ENCODE data around the gene PELI1.
A peak's percentile ranks its signal among the peaks of the same experiment; 100 is the strongest.

The PELI1 gene

DNA sequence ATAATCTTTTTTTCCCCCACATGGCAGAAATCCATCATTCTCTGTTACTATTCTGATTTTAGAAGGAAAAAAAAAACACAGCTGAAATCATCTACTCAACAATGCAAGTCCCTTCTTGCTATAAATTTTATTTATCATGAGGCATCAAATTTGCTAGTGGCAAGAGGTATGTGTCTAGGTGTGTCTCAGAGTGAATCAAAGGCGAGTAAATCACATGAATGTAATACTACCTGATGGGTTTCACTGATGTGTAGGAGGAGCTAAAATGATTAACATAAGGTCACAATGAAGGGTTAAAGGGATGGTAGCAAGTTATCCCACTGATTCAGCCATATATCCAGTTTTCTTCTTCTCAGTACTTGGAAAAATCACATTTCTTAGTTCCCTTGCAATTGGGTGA lies 24.5 kb upstream of the PELI1 start:
- TF ChIP-seq POLR2A (IDR thresholded peaks at IDR 0.05; ENCODE audit: low read depth, low read length) = no peak
- DNase-seq (ENCODE audit: insufficient read length, low spot score) = no peak
- no peak for FAIRE-seq

DNA sequence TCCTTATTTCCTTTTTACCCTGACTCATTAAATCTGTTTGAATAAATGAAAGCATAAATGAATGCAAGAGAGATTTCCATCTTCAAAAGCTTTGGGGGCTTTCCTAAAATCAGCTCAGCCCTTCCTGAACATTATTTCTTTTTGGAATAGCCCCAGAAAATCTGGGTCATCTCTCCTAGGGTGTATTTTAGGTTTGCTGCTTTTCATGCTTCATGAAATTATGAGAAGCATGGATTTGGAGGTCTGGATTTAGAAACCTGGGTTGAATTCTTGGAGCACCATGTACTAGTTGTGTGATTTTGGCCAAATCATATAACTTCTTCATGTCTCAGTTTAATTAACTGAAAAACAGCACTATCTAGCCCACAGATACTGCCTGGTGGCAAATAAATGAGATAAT lies 24.0 kb upstream of the PELI1 start:
- DNase-seq (ENCODE audit: insufficient read length, low spot score) = no peak
- FAIRE-seq = no peak
- TF ChIP-seq POLR2A (IDR thresholded peaks at IDR 0.05; ENCODE audit: low read depth, low read length) = no peak

DNA sequence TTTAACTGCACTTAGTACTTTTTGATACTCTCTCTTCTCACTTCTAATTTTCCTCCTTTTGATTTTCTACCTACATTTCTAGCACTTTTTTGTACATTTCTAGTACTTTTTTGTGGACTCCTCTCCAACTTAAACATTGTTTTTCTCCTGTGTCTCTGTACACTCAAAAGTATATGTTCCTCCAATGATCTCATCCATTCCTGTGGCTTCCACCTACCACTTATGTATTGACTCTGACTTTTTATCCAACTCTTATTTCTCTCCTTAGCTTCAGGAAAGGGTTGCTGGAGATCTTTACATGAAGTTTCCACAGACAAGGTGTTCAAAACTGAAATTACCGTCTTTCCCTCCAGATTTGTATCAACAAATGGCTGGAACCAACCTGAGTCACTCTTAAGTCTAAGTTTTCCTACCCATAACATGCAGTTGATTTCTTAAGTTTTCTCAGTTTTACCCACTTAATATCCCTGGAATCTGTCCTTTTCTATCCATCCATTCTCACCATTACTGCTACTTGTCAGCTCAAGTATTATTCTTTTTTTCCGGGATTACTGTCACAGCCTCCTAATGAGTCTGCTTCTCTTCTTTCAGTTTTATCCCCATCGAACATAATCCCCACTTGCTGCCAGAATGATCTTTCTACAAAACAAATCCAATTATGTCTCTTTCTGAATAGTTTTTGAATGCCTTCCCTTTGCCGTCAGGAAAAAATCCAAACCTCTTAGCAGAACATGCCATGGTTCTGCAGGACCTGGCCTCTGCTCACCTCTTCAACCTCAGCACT lies 22.6 kb upstream of the PELI1 start:
- TF ChIP-seq POLR2A (IDR thresholded peaks at IDR 0.05; ENCODE audit: low read depth, low read length) = no peak
- FAIRE-seq (no peak), DNase-seq (ENCODE audit: insufficient read length, low spot score) (no peak)

DNA sequence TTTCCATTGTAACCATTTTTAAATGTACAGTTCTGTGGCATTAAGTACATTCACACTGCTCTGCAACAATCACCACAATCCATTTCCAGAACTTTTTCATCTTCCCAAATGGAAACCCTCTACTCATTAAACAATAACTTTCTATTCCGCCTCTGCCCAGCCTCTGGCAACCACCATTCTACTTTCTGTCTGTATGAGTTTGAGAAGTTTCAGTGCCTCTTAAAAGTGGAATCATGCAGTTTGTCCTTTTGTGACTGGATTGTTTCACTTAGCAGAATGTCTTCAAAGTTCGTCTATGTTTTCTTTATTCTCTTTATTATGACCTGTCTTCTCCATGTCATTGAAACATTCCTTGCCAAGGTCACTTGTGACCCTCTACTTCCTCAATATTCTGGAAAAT lies 22.0 kb upstream of the PELI1 start:
- FAIRE-seq = no peak
- no peak for DNase-seq (ENCODE audit: insufficient read length, low spot score)

DNA sequence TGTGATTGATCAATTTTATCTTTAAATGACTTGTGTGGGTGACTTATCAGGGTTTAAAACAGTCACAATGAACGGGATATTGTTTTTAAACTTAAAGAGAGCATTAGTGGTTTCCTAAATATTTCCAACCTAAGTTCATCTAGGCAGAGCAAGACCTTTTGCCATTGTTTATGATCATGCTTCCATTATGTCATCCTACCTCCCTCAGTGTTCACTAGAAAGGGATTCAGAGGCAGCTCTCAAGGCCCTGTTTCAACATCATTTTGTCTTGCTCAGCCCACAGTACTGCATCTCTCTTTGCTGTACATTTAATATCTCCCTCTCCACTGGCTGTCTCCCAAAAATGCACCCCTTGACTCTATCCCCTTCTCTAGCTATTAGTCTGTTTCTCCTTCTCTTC lies 21.5 kb upstream of the PELI1 start:
- peak; percentile 11 for FAIRE-seq
- DNase-seq (ENCODE audit: insufficient read length, low spot score) = no peak
- TF ChIP-seq POLR2A (IDR thresholded peaks at IDR 0.05; ENCODE audit: low read depth, low read length) = no peak

More for the DNA sequence above, 22.0 kb upstream of the PELI1 start:
- TF ChIP-seq POLR2A (IDR thresholded peaks at IDR 0.05; ENCODE audit: low read depth, low read length) = no peak

GRCh38 chr2:64164629-64165028 lies 20.4 kb upstream of the PELI1 start:
- TF ChIP-seq POLR2A (IDR thresholded peaks at IDR 0.05; ENCODE audit: low read depth, low read length) = no peak
- no peak for FAIRE-seq
- DNase-seq (ENCODE audit: insufficient read length, low spot score) = no peak

DNA sequence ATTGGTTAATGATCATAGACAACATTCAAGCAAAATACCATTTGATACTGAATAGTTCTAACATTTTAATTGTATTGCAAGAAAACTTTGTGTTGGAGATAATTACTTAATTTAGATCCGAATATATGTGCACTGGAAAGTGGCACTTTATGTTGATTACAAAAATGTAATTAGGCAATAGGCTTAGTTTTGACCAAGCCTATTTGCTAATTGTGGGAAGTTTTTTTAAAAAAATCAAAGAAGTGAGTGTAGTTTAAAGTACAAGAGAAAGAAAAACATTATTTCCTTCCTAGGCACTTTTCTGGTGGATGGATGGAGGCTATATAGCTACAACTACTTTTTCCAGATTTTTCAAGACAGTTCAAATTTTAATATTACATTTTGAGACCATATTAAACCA lies 18.3 kb upstream of the PELI1 start:
- TF ChIP-seq POLR2A (IDR thresholded peaks at IDR 0.05; ENCODE audit: low read depth, low read length) = no peak
- FAIRE-seq (no peak), DNase-seq (ENCODE audit: insufficient read length, low spot score) (no peak)

DNA sequence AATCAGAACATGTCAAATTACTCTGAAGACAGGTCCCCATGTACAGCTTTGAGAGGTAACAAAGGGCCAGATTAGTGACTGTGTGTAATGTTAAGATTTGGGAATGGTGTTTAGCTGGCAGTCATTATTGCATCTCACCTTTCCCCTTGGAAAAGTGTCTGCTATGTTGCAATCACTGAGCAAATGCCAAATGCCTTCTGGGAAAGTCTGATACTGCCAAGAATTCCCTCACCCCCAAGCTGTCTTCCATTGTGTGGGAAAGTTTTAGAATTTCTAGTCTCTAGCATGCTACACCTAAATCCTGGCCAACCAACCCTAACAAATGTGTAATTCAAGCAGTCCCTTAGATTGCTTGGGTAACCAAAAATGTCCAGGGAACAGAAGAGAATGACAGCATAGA lies 13.6 kb upstream of the PELI1 start:
- DNase-seq (ENCODE audit: insufficient read length, low spot score) (no peak), FAIRE-seq (no peak)
- TF ChIP-seq POLR2A (IDR thresholded peaks at IDR 0.05; ENCODE audit: low read depth, low read length) = no peak

GRCh38 chr2:64153811-64154210 lies 9.6 kb upstream of the PELI1 start:
- TF ChIP-seq POLR2A (IDR thresholded peaks at IDR 0.05; ENCODE audit: low read depth, low read length) = no peak
- FAIRE-seq = no peak
- no peak for DNase-seq (ENCODE audit: insufficient read length, low spot score)

DNA sequence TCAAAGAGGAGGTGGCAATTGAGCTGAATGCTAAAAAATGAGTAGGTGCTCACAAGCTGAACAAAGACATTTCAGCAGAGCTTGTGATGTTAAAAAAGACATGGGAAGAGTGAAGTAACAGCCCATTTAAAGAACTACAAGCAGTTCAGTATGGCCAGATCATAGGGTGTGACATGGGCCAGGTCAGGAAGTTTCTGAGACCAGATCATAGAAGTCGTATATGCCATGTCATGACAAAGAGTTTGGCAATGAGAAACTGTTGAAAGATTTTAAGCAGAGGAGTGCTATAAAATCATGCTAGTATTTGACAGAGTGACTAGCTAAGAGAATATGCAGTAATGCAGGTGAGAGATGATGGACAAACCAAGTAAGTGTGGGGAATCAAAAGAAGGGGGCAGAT lies 7.3 kb upstream of the PELI1 start:
- no peak for TF ChIP-seq POLR2A (IDR thresholded peaks at IDR 0.05; ENCODE audit: low read depth, low read length)
- FAIRE-seq (no peak), DNase-seq (ENCODE audit: insufficient read length, low spot score) (no peak)

DNA sequence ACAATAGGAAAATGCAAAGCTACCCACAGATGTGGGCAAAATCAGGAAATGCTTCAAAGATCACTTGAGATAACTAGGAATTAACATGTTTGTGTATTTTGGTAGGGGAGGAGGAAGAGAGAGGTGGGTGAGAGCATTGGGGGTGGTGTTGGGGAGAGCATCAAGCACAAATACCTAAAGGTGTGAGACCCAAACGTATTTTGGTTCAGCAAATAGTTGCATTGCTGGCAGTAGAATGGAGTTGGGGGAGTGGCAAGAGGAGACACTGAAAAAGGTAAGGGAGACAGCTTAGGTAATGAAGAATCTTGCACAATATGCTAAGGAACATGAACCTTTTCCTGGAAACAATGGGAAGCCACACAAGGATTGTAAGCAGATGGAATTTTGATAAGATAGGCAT lies 1.5 kb upstream of the PELI1 start:
- no peak for FAIRE-seq
- TF ChIP-seq POLR2A (IDR thresholded peaks at IDR 0.05; ENCODE audit: low read depth, low read length) = no peak
- DNase-seq (ENCODE audit: insufficient read length, low spot score) = no peak

GRCh38 chr2:64145119-64145518 lies 899 bp upstream of the PELI1 start:
- FAIRE-seq = no peak
- no peak for DNase-seq (ENCODE audit: insufficient read length, low spot score)
- no peak for TF ChIP-seq POLR2A (IDR thresholded peaks at IDR 0.05; ENCODE audit: low read depth, low read length)

- no peak for TF ChIP-seq POLR2A (IDR thresholded peaks at IDR 0.05; ENCODE audit: low read depth, low read length)
- DNase-seq (ENCODE audit: insufficient read length, low spot score) (peak; percentile 15), FAIRE-seq (peak; percentile 71)
Measured at GRCh38 chr2:64143169-64144056, 807 bp downstream of the PELI1 start.

DNA sequence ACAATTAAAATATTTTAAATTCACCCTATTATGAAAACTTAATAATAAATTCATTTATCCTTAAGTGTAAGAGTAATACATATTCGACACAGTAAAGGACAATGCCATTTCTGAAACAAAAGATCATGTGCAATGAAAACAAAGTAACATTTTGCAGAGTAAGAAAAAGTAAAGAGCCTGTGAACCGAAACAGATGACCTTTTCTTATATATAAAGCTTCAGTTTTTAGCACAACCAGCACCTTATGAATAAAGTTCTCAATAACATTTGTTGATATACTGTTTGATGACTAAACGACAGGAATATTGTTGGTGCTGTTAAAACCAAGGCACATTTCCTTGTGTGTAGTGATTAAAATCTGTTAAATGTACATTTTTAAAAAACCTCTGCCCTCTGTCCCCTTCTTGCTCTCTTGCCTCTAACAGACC lies 1.5 kb downstream of the PELI1 start:
- no peak for FAIRE-seq
- no peak for TF ChIP-seq POLR2A (IDR thresholded peaks at IDR 0.05; ENCODE audit: low read depth, low read length)
- DNase-seq (ENCODE audit: insufficient read length, low spot score) = no peak

Measured in H54 (cell line).